Measurements from ENCODE around the gene THSD4.

THSD4 gene

GRCh38 chr15:71780115-71780976 is 665.1 kb downstream of the THSD4 start:
- H3K27me3 ChIP-seq (replicated peaks in 2 of 5; ENCODE audit: control insufficient read depth in 4 of 5, insufficient read depth in 5 of 5, low read length in 4 of 5): no peaks in the 10 kb centered on the region
- ChIA-PET CTCF (interaction anchor here (0.8 to 2.7 kb wide), 6 partner anchors 8 to 395 kb away, joined by 3 to 15 read pairs (median 4); no protein-coding TSS in a partner anchor), POLR2A (interaction anchor here (0.6 kb wide), 1 partner anchor 82 kb away, joined by 4 read pairs; no protein-coding TSS in a partner anchor)
- no peaks in the 10 kb centered on the region for H3K4me1 ChIP-seq (ENCODE audit: control extremely low read depth in 1 of 4, control insufficient read depth in 4 of 4, insufficient read depth in 4 of 4, low read length in 3 of 4)
- H3K4me3 ChIP-seq (ENCODE audit: control insufficient read depth in 1 of 7, extremely low read depth in 1 of 7, insufficient read depth in 4 of 7, low read depth in 2 of 7, low read length in 6 of 7): peak overlapping the region in 1 of 7 experiments; percentile 48
- H3K36me3 ChIP-seq (ENCODE audit: control insufficient read depth in 4 of 4, insufficient read depth in 4 of 4, low read length in 3 of 4): no peaks in the 10 kb centered on the region
- 5% methylated on average over 6 of the region's 13 CpGs for WGBS (ENCODE audit: insufficient coverage)
- DNase-seq: peak; percentile 73 to 77 (median 75)
- H3K27ac ChIP-seq (ENCODE audit: insufficient read depth in 1 of 2, low read depth in 1 of 2, low read length in 2 of 2, poor library complexity in 1 of 2, severe bottlenecking in 2 of 2): no peak overlapping the region
- no peaks in the 10 kb centered on the region for H3K9me3 ChIP-seq (ENCODE audit: control extremely low read depth in 1 of 5, control insufficient read depth in 4 of 5, insufficient read depth in 2 of 5, low read depth in 1 of 5, low read length in 4 of 5)

GRCh38 chr15:71781179-71781964 is 666.1 kb downstream of the THSD4 start:
- H3K36me3 ChIP-seq (ENCODE audit: control insufficient read depth in 4 of 4, insufficient read depth in 4 of 4, low read length in 3 of 4): no peaks in the 10 kb centered on the region
- 100% methylated on average over 9 of the region's 9 CpGs for WGBS (ENCODE audit: insufficient coverage)
- ChIA-PET POLR2A (no interaction called here), CTCF (interaction anchor here (0.7 to 2.7 kb wide), 7 partner anchors 10 to 396 kb away, joined by 3 to 15 read pairs (median 3); no protein-coding TSS in a partner anchor)
- H3K27me3 ChIP-seq (replicated peaks in 2 of 5; ENCODE audit: control insufficient read depth in 4 of 5, insufficient read depth in 5 of 5, low read length in 4 of 5): no peaks in the 10 kb centered on the region
- no peak overlapping the region for H3K4me3 ChIP-seq (ENCODE audit: control insufficient read depth in 1 of 7, extremely low read depth in 1 of 7, insufficient read depth in 4 of 7, low read depth in 2 of 7, low read length in 6 of 7)
- H3K9me3 ChIP-seq (ENCODE audit: control extremely low read depth in 1 of 5, control insufficient read depth in 4 of 5, insufficient read depth in 2 of 5, low read depth in 1 of 5, low read length in 4 of 5): no peaks in the 10 kb centered on the region
- no peak for DNase-seq
- H3K4me1 ChIP-seq (ENCODE audit: control extremely low read depth in 1 of 4, control insufficient read depth in 4 of 4, insufficient read depth in 4 of 4, low read length in 3 of 4): no peaks in the 10 kb centered on the region
- H3K27ac ChIP-seq (ENCODE audit: insufficient read depth in 1 of 2, low read depth in 1 of 2, low read length in 2 of 2, poor library complexity in 1 of 2, severe bottlenecking in 2 of 2): no peak overlapping the region

GRCh38 chr15:71781965-71782265 is 666.6 kb downstream of the THSD4 start:
- no peaks in the 10 kb centered on the region for H3K9me3 ChIP-seq (ENCODE audit: control extremely low read depth in 1 of 5, control insufficient read depth in 4 of 5, insufficient read depth in 2 of 5, low read depth in 1 of 5, low read length in 4 of 5)
- no peak overlapping the region for H3K27ac ChIP-seq (ENCODE audit: insufficient read depth in 1 of 2, low read depth in 1 of 2, low read length in 2 of 2, poor library complexity in 1 of 2, severe bottlenecking in 2 of 2)
- H3K4me3 ChIP-seq (ENCODE audit: control insufficient read depth in 1 of 7, extremely low read depth in 1 of 7, insufficient read depth in 4 of 7, low read depth in 2 of 7, low read length in 6 of 7): no peak overlapping the region
- ChIA-PET POLR2A (no interaction called here), CTCF (interaction anchor here (0.7 to 2.7 kb wide), 5 partner anchors 10 to 374 kb away, joined by 3 to 15 read pairs (median 3); no protein-coding TSS in a partner anchor)
- H3K36me3 ChIP-seq (ENCODE audit: control insufficient read depth in 4 of 4, insufficient read depth in 4 of 4, low read length in 3 of 4): no peaks in the 10 kb centered on the region
- no peaks in the 10 kb centered on the region for H3K27me3 ChIP-seq (replicated peaks in 2 of 5; ENCODE audit: control insufficient read depth in 4 of 5, insufficient read depth in 5 of 5, low read length in 4 of 5)
- 96% methylated on average over 7 of the region's 8 CpGs for WGBS (ENCODE audit: insufficient coverage)
- H3K4me1 ChIP-seq (ENCODE audit: control extremely low read depth in 1 of 4, control insufficient read depth in 4 of 4, insufficient read depth in 4 of 4, low read length in 3 of 4): no peaks in the 10 kb centered on the region
- no peak for DNase-seq

GRCh38 chr15:71782422-71783165 is 667.3 kb downstream of the THSD4 start:
- 80% methylated on average over 4 of the region's 10 CpGs for WGBS (ENCODE audit: insufficient coverage)

GRCh38 chr15:71784719-71785118 is 669.4 kb downstream of the THSD4 start:
- H3K4me3 ChIP-seq (ENCODE audit: control insufficient read depth in 1 of 7, extremely low read depth in 1 of 7, insufficient read depth in 4 of 7, low read depth in 2 of 7, low read length in 6 of 7): no peak overlapping the region
- no peaks in the 10 kb centered on the region for H3K9me3 ChIP-seq (ENCODE audit: control extremely low read depth in 1 of 5, control insufficient read depth in 4 of 5, insufficient read depth in 2 of 5, low read depth in 1 of 5, low read length in 4 of 5)
- H3K27me3 ChIP-seq (replicated peaks in 2 of 5; ENCODE audit: control insufficient read depth in 4 of 5, insufficient read depth in 5 of 5, low read length in 4 of 5): peaks cover 0 to 2% (median 0%) of the 10 kb centered on the region in 5 experiments
- WGBS (ENCODE audit: insufficient coverage): 72% methylated on average over 6 of the region's 6 CpGs
- peak in 1 of 3 donors; percentile 12 for DNase-seq
- ChIA-PET POLR2A (no interaction called here), CTCF (interaction anchor here (0.6 to 2.2 kb wide), 5 partner anchors 14 to 372 kb away, joined by 3 to 6 read pairs (median 3); no protein-coding TSS in a partner anchor)
- H3K27ac ChIP-seq (ENCODE audit: insufficient read depth in 1 of 2, low read depth in 1 of 2, low read length in 2 of 2, poor library complexity in 1 of 2, severe bottlenecking in 2 of 2): no peak overlapping the region
- no peaks in the 10 kb centered on the region for H3K4me1 ChIP-seq (ENCODE audit: control extremely low read depth in 1 of 4, control insufficient read depth in 4 of 4, insufficient read depth in 4 of 4, low read length in 3 of 4)
- H3K36me3 ChIP-seq (ENCODE audit: control insufficient read depth in 4 of 4, insufficient read depth in 4 of 4, low read length in 3 of 4): no peaks in the 10 kb centered on the region

More at GRCh38 chr15:71782422-71783165, 667.3 kb downstream of the THSD4 start:
- CTCF ChIA-PET: interaction anchor here (2.7 kb wide), 1 partner anchor 11 kb away, joined by 15 read pairs; no protein-coding TSS in a partner anchor
- Histone ChIP-seq H3K9me3 (ENCODE audit: control extremely low read depth in 1 of 5, control insufficient read depth in 4 of 5, insufficient read depth in 2 of 5, low read depth in 1 of 5, low read length in 4 of 5) (no peaks in the 10 kb centered on the region), H3K4me1 (ENCODE audit: control extremely low read depth in 1 of 4, control insufficient read depth in 4 of 4, insufficient read depth in 4 of 4, low read length in 3 of 4) (no peaks in the 10 kb centered on the region), H3K36me3 (ENCODE audit: control insufficient read depth in 4 of 4, insufficient read depth in 4 of 4, low read length in 3 of 4) (no peaks in the 10 kb centered on the region), H3K27ac (ENCODE audit: insufficient read depth in 1 of 2, low read depth in 1 of 2, low read length in 2 of 2, poor library complexity in 1 of 2, severe bottlenecking in 2 of 2) (no peak overlapping the region), H3K27me3 (replicated peaks in 2 of 5; ENCODE audit: control insufficient read depth in 4 of 5, insufficient read depth in 5 of 5, low read length in 4 of 5) (no peaks in the 10 kb centered on the region), H3K4me3 (ENCODE audit: control insufficient read depth in 1 of 7, extremely low read depth in 1 of 7, insufficient read depth in 4 of 7, low read depth in 2 of 7, low read length in 6 of 7) (no peak overlapping the region)
- DNase-seq: no peak
- POLR2A ChIA-PET: no interaction called here

GRCh38 chr15:71785996-71786395 is 670.7 kb downstream of the THSD4 start:
- CTCF ChIA-PET: interaction anchor here (1.4 to 2.2 kb wide), 2 partner anchors 13 to 42 kb away, joined by 4 to 5 read pairs; no protein-coding TSS in a partner anchor
- Histone ChIP-seq H3K27me3 (replicated peaks in 2 of 5; ENCODE audit: control insufficient read depth in 4 of 5, insufficient read depth in 5 of 5, low read length in 4 of 5) (peaks cover 0 to 2% (median 0%) of the 10 kb centered on the region in 5 experiments), H3K4me1 (ENCODE audit: control extremely low read depth in 1 of 4, control insufficient read depth in 4 of 4, insufficient read depth in 4 of 4, low read length in 3 of 4) (no peaks in the 10 kb centered on the region), H3K27ac (ENCODE audit: insufficient read depth in 1 of 2, low read depth in 1 of 2, low read length in 2 of 2, poor library complexity in 1 of 2, severe bottlenecking in 2 of 2) (no peak overlapping the region), H3K9me3 (ENCODE audit: control extremely low read depth in 1 of 5, control insufficient read depth in 4 of 5, insufficient read depth in 2 of 5, low read depth in 1 of 5, low read length in 4 of 5) (no peaks in the 10 kb centered on the region), H3K4me3 (ENCODE audit: control insufficient read depth in 1 of 7, extremely low read depth in 1 of 7, insufficient read depth in 4 of 7, low read depth in 2 of 7, low read length in 6 of 7) (no peak overlapping the region), H3K36me3 (ENCODE audit: control insufficient read depth in 4 of 4, insufficient read depth in 4 of 4, low read length in 3 of 4) (no peaks in the 10 kb centered on the region)
- no peak for DNase-seq
- POLR2A ChIA-PET: interaction anchor here (0.6 kb wide), 1 partner anchor 403 kb away, joined by 3 read pairs; no protein-coding TSS in a partner anchor
- WGBS (ENCODE audit: insufficient coverage): 80% methylated on average over 1 of the region's 2 CpGs
